HL-60 (cell line): ENCODE measurements around the gene OR13F1.

Source experiments
- GABPA ChIP-seq: IDR thresholded peaks from 2 replicates; pipeline ENCODE4 v1.6.1; 2012; ENCODE audit warnings: low read depth
- POLR2AphosphoS5 ChIP-seq: IDR thresholded peaks from 2 replicates; pipeline ENCODE4 v1.6.1; 2012; ENCODE audit warnings: low read depth
- SPI1 ChIP-seq: IDR thresholded peaks from 2 replicates; pipeline ENCODE4 v1.6.1; 2012; ENCODE audit warnings: low read depth, mild to moderate bottlenecking, borderline replicate concordance
- TF ChIP-seq, protein P1 (sequence below): IDR thresholded peaks from one replicate; pipeline ENCODE4 v1.5.1; 2011; ENCODE audit warnings: low read length, control low read depth, inconsistent platforms; ENCODE audit not compliant: insufficient read depth
- TF ChIP-seq, protein P2 (sequence below): IDR thresholded peaks from 2 replicates; pipeline ENCODE4 v1.6.1; 2012; ENCODE audit warnings: low read depth; ENCODE audit not compliant: insufficient replicate concordance

DNA sequence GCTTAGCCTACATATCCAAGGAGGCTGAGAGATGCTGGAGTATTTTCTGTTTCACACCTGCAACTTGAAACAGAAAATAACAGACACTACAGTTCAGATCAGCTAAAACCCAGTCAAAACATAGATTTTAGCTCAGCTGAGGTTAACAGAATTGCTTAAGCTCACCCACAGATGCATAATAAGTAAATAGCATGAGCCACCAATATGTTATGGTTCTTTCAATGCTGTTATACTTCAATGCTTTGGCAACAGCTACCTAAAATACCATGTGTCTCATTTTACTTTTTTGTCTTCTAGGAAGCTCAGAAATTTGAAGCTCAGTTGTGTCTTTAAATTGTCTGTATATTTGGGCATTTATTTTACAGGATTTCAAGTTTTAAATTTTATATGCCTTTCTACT is 35.8 kb upstream of the OR13F1 start:
- TF ChIP-seq, protein P1, sequence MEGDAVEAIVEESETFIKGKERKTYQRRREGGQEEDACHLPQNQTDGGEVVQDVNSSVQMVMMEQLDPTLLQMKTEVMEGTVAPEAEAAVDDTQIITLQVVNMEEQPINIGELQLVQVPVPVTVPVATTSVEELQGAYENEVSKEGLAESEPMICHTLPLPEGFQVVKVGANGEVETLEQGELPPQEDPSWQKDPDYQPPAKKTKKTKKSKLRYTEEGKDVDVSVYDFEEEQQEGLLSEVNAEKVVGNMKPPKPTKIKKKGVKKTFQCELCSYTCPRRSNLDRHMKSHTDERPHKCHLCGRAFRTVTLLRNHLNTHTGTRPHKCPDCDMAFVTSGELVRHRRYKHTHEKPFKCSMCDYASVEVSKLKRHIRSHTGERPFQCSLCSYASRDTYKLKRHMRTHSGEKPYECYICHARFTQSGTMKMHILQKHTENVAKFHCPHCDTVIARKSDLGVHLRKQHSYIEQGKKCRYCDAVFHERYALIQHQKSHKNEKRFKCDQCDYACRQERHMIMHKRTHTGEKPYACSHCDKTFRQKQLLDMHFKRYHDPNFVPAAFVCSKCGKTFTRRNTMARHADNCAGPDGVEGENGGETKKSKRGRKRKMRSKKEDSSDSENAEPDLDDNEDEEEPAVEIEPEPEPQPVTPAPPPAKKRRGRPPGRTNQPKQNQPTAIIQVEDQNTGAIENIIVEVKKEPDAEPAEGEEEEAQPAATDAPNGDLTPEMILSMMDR = no peak
- no peak for TF ChIP-seq POLR2AphosphoS5
- TF ChIP-seq, protein P2, sequence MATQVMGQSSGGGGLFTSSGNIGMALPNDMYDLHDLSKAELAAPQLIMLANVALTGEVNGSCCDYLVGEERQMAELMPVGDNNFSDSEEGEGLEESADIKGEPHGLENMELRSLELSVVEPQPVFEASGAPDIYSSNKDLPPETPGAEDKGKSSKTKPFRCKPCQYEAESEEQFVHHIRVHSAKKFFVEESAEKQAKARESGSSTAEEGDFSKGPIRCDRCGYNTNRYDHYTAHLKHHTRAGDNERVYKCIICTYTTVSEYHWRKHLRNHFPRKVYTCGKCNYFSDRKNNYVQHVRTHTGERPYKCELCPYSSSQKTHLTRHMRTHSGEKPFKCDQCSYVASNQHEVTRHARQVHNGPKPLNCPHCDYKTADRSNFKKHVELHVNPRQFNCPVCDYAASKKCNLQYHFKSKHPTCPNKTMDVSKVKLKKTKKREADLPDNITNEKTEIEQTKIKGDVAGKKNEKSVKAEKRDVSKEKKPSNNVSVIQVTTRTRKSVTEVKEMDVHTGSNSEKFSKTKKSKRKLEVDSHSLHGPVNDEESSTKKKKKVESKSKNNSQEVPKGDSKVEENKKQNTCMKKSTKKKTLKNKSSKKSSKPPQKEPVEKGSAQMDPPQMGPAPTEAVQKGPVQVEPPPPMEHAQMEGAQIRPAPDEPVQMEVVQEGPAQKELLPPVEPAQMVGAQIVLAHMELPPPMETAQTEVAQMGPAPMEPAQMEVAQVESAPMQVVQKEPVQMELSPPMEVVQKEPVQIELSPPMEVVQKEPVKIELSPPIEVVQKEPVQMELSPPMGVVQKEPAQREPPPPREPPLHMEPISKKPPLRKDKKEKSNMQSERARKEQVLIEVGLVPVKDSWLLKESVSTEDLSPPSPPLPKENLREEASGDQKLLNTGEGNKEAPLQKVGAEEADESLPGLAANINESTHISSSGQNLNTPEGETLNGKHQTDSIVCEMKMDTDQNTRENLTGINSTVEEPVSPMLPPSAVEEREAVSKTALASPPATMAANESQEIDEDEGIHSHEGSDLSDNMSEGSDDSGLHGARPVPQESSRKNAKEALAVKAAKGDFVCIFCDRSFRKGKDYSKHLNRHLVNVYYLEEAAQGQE = no peak
- no peak for TF ChIP-seq GABPA
- no peak for TF ChIP-seq SPI1
